Measurements from ENCODE around the gene GRID2.

DNA sequence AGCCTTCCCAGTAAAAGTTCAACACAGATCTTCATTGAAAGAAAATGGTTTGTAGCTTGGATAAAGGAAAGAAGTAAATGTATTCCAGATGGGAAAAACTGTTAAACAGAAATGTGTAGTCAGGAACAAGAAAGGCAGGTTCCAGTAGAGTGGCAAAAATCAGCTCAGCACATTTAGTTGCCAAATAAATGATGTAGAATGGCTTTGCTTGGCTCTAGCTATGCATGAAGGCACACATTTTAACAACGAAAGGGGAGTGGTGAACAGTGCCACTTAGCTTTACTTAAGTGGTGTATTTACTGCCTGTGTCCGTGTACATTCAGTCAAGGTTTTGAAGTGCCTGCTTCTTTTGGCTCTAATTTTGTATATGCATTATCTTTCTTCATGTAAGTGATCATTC lies 880.3 kb downstream of the GRID2 start:
- TF ChIP-seq CTCF (conservative IDR thresholded peaks at IDR 0.05; ENCODE audit: low read depth, low read length) (no peak), USF2 (IDR thresholded peaks at IDR 0.05; ENCODE audit: low read depth, low read length) (no peak), ELK1 (IDR thresholded peaks at IDR 0.05; ENCODE audit: borderline replicate concordance, low read depth, low read length) (no peak), POLR2A (IDR thresholded peaks at IDR 0.05; ENCODE audit: low read depth, low read length) (no peak), MXI1 (IDR thresholded peaks at IDR 0.05; ENCODE audit: borderline replicate concordance, low read depth, low read length) (no peak), RAD21 (IDR thresholded peaks at IDR 0.05; ENCODE audit: low read length) (no peak)
